HepG2 (cell line): ENCODE measurements around the gene MRFAP1L1. TPM values are rescaled to one million over a fixed set of nuclear protein-coding genes. Genes with fewer than 3 reads are reported as not detected.

Experiments
- ATF7-NPFF ChIP-seq: sonication (generic); formaldehyde crosslinking; IDR thresholded peaks from 2 replicates; pipeline ENCODE4 v1.8.1; 2023; ENCODE audit warnings: mild to moderate bottlenecking, low read depth, missing genetic modification reagents, moderate library complexity
- FOXO1 ChIP-seq: sonication (generic); formaldehyde crosslinking; IDR thresholded peaks from 2 replicates; pipeline ENCODE4 v1.4.0; 2020; ENCODE audit warnings: missing genetic modification reagents
- GTF3A ChIP-seq: sonication (generic); formaldehyde crosslinking; conservative IDR thresholded peaks from 2 replicates; pipeline ENCODE4 v1.4.0; 2020; ENCODE audit warnings: mild to moderate bottlenecking, missing genetic modification reagents
- HNF4A ChIP-seq: sonication (generic); formaldehyde crosslinking; IDR thresholded peaks from 2 replicates; pipeline ENCODE4 v1.4.0; 2020; ENCODE audit warnings: missing genetic modification reagents
- MEF2D ChIP-seq: sonication (generic); formaldehyde crosslinking; IDR thresholded peaks from 2 replicates; pipeline ENCODE4 v1.5.1; 2020; ENCODE audit warnings: mild to moderate bottlenecking, missing genetic modification reagents
- PAX8 ChIP-seq: sonication (generic); formaldehyde crosslinking; IDR thresholded peaks from 2 replicates; pipeline ENCODE4 v1.8.0; 2022; ENCODE audit warnings: mild to moderate bottlenecking, missing genetic modification reagents, borderline replicate concordance
- PCBP2 ChIP-seq: fragments of 200-400 bp; formaldehyde crosslinking; optimal IDR thresholded peaks from 2 replicates; pipeline ENCODE3; 2018; ENCODE audit warnings: low read length, low read depth; ENCODE audit not compliant: poor library complexity, severe bottlenecking
- POLR2AphosphoS2 ChIP-seq: IDR thresholded peaks from 2 replicates; pipeline ENCODE4 v1.6.1; 2011; ENCODE audit warnings: low read depth, low read length, improper control_type of control experiment
- SALL1 ChIP-seq: sonication (generic); formaldehyde crosslinking; IDR thresholded peaks from 2 replicates; pipeline ENCODE4 v1.8.0; 2022; ENCODE audit warnings: mild to moderate bottlenecking, missing genetic modification reagents
- SNAI1 ChIP-seq: sonication (generic); formaldehyde crosslinking; IDR thresholded peaks from 2 replicates; pipeline ENCODE4 v1.5.0; 2020; ENCODE audit warnings: mild to moderate bottlenecking, missing genetic modification reagents, borderline replicate concordance
- TEAD2 ChIP-seq: sonication (generic); formaldehyde crosslinking; IDR thresholded peaks from 2 replicates; pipeline ENCODE4 v1.9.0; 2021; ENCODE audit warnings: missing genetic modification reagents
- ZNF510 ChIP-seq: sonication (generic); formaldehyde crosslinking; IDR thresholded peaks from 2 replicates; pipeline ENCODE4 v1.4.0; 2020; ENCODE audit warnings: low read depth, mild to moderate bottlenecking, missing genetic modification reagents
- ZNF615 ChIP-seq: sonication (generic); formaldehyde crosslinking; IDR thresholded peaks from 2 replicates; pipeline ENCODE4 v1.5.0; 2020; ENCODE audit warnings: mild to moderate bottlenecking, missing genetic modification reagents, borderline replicate concordance
- ZNF766 ChIP-seq: sonication (generic); formaldehyde crosslinking; IDR thresholded peaks from 2 replicates; pipeline ENCODE4 v1.5.0; 2020; ENCODE audit warnings: missing genetic modification reagents, borderline replicate concordance
- polyA plus RNA-seq, 8 experiments: library from polyadenylated mRNA; depleted of rRNA in 3 of 8; stranded (reverse) in 7 of 8; unstranded in 1 of 8; fragments of >200 nt; fragmentation: Illumina TruSeq in 4 of 8; extraction: Trizol in 4 of 8; gene quantifications; 2 replicates each; pipeline versions ENCODE4 v1.2.1 to v1.2.3, GENCODE V29; 2011 to 2016; ENCODE audit warnings: low read depth in 4 of 8, missing spikeins in 1 of 8, mixed read lengths in 1 of 8; ENCODE audit not compliant: insufficient read depth in 1 of 8
- total RNA-seq, 5 experiments: library from RNA; depleted of rRNA; stranded (reverse); fragments of >200 nt; fragmentation: Illumina TruSeq; extraction: Trizol; gene quantifications; 2 replicates each; pipeline ENCODE4 v1.2.3, GENCODE V29; 2016; ENCODE audit warnings: low read depth in 1 of 5
- TF ChIP-seq, protein P1 (sequence below): sonication (generic); formaldehyde crosslinking; conservative IDR thresholded peaks from 2 replicates; pipeline ENCODE4 v1.4.0; 2020; ENCODE audit warnings: mild to moderate bottlenecking, missing genetic modification reagents, moderate library complexity
- TF ChIP-seq, protein P2 (sequence below): sonication (generic); formaldehyde crosslinking; IDR thresholded peaks from 2 replicates; pipeline ENCODE4 v1.5.0; 2020; ENCODE audit warnings: missing genetic modification reagents, mild to moderate bottlenecking, borderline replicate concordance
- TF ChIP-seq, protein P3 (sequence below): sonication (generic); formaldehyde crosslinking; IDR thresholded peaks from 2 replicates; pipeline ENCODE4 v1.4.0; 2020; ENCODE audit warnings: missing genetic modification reagents, low read depth, mild to moderate bottlenecking, borderline replicate concordance
- TF ChIP-seq, protein P4 (sequence below): sonication (generic); formaldehyde crosslinking; IDR thresholded peaks from 2 replicates; pipeline ENCODE4 v1.8.0; 2022; ENCODE audit warnings: mild to moderate bottlenecking, missing genetic modification reagents, borderline replicate concordance
- TF ChIP-seq, protein P5 (sequence below): sonication (generic); formaldehyde crosslinking; IDR thresholded peaks from 2 replicates; pipeline ENCODE4 v1.8.1; 2023; ENCODE audit warnings: missing genetic modification reagents, mild to moderate bottlenecking, borderline replicate concordance

MRFAP1L1 gene
- total and polyA plus RNA-seq, 2 of the 13 experiments (the other 11 are each of a cell fraction or from before 2014, with no cell fraction given), result 44.8 to 76.6 TPM

DNA sequence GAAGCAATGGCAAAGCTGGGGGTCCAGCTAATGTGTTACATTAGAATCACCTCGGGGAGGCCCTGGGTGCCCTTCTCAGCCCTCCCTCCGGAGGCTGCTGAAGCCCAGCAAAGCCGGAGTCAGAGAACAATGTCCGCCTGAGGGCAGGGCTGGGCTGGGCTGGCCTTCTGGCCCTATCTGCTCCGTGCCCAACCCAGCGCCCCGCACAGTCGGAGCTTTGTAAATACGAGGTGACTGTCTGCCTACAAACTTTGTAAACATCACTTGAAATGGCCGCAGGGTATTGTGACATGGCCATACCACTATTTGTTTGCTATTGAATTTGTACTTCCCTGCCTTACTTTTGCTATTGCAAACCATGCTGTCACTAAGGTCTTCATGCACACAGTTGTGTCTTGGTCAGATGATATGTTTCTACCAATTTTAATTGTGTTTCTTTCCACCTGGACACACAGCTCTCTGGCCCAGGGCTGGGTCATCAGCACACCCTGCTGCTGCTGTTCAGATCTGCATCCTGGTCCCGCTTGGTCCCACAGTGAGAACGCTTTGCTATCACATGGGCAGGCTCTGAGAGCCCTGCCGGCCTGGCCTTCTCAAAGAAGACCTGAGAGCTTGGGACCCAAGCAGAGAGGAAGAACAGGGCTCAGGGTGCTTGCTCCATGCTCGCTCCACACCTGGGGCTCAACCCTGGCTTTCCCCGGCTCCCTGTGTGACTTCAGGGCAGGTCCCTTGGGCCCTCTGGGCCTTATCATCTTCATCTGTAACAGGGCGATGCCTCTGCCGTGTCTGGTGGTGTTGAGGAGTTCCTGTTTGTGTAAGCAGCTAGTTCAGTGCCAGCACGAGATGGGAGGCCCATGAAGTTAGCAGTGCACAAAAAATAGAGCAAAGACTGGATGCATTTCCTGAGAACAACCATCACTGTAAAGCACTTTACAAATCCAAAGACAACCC is 13.7 kb downstream of the MRFAP1L1 start (continued):
- TF ChIP-seq, protein P1, sequence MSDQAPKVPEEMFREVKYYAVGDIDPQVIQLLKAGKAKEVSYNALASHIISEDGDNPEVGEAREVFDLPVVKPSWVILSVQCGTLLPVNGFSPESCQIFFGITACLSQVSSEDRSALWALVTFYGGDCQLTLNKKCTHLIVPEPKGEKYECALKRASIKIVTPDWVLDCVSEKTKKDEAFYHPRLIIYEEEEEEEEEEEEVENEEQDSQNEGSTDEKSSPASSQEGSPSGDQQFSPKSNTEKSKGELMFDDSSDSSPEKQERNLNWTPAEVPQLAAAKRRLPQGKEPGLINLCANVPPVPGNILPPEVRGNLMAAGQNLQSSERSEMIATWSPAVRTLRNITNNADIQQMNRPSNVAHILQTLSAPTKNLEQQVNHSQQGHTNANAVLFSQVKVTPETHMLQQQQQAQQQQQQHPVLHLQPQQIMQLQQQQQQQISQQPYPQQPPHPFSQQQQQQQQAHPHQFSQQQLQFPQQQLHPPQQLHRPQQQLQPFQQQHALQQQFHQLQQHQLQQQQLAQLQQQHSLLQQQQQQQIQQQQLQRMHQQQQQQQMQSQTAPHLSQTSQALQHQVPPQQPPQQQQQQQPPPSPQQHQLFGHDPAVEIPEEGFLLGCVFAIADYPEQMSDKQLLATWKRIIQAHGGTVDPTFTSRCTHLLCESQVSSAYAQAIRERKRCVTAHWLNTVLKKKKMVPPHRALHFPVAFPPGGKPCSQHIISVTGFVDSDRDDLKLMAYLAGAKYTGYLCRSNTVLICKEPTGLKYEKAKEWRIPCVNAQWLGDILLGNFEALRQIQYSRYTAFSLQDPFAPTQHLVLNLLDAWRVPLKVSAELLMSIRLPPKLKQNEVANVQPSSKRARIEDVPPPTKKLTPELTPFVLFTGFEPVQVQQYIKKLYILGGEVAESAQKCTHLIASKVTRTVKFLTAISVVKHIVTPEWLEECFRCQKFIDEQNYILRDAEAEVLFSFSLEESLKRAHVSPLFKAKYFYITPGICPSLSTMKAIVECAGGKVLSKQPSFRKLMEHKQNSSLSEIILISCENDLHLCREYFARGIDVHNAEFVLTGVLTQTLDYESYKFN, result peak; percentile 94
- TF ChIP-seq ZNF510 (no peak), ATF7-NPFF (CRISPR knock-in tag) (peak; percentile 55; the same call in 1 of the 2 replicates), ZNF766 (peak; percentile 81; the same call in 1 of the 2 replicates), TEAD2 (CRISPR knock-in tag) (no peak), PAX8 (CRISPR knock-in tag) (no peak), FOXO1 (CRISPR knock-in tag) (peak; percentile 99), MEF2D (CRISPR knock-in tag) (0 out of 2 replicates have a peak, but pooled peaks have one; percentile 79), SALL1 (CRISPR knock-in tag) (peak; percentile 97), ZNF615 (peak; percentile 56; the same call in 1 of the 2 replicates), SNAI1 (0 out of 2 replicates have a peak, but pooled peaks have one; percentile 43), PCBP2 (no peak), POLR2AphosphoS2 (no peak), HNF4A (peak; percentile 80), GTF3A (no peak)
- TF ChIP-seq, protein P2, sequence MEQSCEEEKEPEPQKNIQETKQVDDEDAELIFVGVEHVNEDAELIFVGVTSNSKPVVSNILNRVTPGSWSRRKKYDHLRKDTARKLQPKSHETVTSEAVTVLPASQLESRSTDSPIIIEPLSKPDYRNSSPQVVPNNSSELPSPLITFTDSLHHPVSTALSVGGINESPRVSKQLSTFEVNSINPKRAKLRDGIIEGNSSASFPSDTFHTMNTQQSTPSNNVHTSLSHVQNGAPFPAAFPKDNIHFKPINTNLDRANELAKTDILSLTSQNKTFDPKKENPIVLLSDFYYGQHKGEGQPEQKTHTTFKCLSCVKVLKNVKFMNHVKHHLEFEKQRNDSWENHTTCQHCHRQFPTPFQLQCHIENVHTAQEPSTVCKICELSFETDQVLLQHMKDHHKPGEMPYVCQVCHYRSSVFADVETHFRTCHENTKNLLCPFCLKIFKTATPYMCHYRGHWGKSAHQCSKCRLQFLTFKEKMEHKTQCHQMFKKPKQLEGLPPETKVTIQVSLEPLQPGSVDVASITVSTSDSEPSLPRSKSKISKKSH, result no peak; the same call in 1 of the 2 replicates
- TF ChIP-seq, protein P3, sequence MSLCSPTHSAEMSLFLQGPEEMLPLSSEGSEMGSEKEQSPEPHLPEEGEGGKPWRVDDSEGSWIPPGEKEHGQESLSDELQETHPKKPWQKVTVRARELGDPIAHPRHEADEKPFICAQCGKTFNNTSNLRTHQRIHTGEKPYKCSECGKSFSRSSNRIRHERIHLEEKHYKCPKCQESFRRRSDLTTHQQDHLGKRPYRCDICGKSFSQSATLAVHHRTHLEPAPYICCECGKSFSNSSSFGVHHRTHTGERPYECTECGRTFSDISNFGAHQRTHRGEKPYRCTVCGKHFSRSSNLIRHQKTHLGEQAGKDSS, result no peak
- TF ChIP-seq, protein P4, sequence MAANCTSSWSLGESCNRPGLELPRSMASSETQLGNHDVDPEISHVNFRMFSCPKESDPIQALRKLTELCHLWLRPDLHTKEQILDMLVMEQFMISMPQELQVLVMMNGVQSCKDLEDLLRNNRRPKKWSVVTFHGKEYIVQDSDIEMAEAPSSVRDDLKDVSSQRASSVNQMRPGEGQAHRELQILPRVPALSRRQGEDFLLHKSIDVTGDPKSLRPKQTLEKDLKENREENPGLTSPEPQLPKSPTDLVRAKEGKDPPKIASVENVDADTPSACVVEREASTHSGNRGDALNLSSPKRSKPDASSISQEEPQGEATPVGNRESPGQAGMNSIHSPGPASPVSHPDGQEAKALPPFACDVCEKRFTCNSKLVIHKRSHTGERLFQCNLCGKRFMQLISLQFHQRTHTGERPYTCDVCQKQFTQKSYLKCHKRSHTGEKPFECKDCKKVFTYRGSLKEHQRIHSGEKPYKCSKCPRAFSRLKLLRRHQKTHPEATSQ, result peak; percentile 77; the same call in 1 of the 2 replicates
- TF ChIP-seq, protein P5, sequence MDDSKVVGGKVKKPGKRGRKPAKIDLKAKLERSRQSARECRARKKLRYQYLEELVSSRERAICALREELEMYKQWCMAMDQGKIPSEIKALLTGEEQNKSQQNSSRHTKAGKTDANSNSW, result no peak
